COLO668 (cell line): ENCODE data around the gene UEVLD.

Source experiments
- DNase-seq: peaks from one replicate; lab custom pipeline; 2025; ENCODE audit not compliant: unreplicated experiment; lab: John Stamatoyannopoulos, UW

Gene UEVLD

GRCh38 chr11:18502352-18502751, 86.2 kb downstream of the UEVLD start:
- DNase-seq: no peak

- DNase-seq: no peak
Observed at GRCh38 chr11:18501629-18502028, 86.9 kb downstream of the UEVLD start.

- DNase-seq: no peak
Observed at GRCh38 chr11:18498039-18498438, 90.5 kb downstream of the UEVLD start.

- DNase-seq: no peak
Observed at GRCh38 chr11:18495703-18496102, 92.8 kb downstream of the UEVLD start.

- no peak for DNase-seq
Observed at GRCh38 chr11:18495271-18495670, 93.3 kb downstream of the UEVLD start.

GRCh38 chr11:18493310-18493709, 95.2 kb downstream of the UEVLD start:
- DNase-seq: no peak

GRCh38 chr11:18492888-18493287, 95.6 kb downstream of the UEVLD start:
- no peak for DNase-seq

GRCh38 chr11:18491924-18492323, 96.6 kb downstream of the UEVLD start:
- DNase-seq: no peak

GRCh38 chr11:18490736-18491485, 97.6 kb downstream of the UEVLD start:
- DNase-seq: no peak

GRCh38 chr11:18490319-18490718, 98.2 kb downstream of the UEVLD start:
- DNase-seq: no peak

- DNase-seq: no peak
Observed at GRCh38 chr11:18485913-18486528, 102.5 kb downstream of the UEVLD start.
